ENCODE measurements around the gene PPIE.

DNA sequence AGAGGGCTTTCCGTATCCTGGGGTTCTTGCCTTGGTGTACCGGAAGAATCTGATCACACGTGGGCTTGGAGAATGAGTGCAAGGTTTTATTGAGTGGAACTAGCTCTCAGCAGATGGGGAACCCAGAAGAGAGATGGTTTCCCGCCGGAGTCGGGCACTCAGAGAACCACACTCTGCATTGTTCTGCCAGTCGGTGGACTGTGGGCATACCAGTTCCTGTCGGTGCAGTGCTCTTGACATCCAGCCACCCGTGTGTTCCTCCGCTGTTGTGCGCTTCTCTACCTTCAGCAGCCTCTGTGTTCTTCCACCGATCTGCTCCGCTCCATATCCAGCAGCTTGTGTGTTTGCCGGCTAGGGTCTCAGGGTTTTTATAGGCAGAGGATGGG is 10.8 kb upstream of the PPIE start:
- no peak for TF ChIP-seq EZH2phosphoT487 (conservative IDR thresholded peaks at IDR 0.05; ENCODE audit: low read length)
- TF ChIP-seq, protein P1, sequence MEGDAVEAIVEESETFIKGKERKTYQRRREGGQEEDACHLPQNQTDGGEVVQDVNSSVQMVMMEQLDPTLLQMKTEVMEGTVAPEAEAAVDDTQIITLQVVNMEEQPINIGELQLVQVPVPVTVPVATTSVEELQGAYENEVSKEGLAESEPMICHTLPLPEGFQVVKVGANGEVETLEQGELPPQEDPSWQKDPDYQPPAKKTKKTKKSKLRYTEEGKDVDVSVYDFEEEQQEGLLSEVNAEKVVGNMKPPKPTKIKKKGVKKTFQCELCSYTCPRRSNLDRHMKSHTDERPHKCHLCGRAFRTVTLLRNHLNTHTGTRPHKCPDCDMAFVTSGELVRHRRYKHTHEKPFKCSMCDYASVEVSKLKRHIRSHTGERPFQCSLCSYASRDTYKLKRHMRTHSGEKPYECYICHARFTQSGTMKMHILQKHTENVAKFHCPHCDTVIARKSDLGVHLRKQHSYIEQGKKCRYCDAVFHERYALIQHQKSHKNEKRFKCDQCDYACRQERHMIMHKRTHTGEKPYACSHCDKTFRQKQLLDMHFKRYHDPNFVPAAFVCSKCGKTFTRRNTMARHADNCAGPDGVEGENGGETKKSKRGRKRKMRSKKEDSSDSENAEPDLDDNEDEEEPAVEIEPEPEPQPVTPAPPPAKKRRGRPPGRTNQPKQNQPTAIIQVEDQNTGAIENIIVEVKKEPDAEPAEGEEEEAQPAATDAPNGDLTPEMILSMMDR (IDR thresholded peaks at IDR 0.05; ENCODE audit: insufficient read depth, low read length, poor library complexity, severe bottlenecking) = no peak
